GM19099 (cell line): ENCODE results near the gene POC1B.

ENCODE experiments used
- POLR2A ChIP-seq: IDR thresholded peaks from 3 replicates; pipeline ENCODE4 v1.6.1; 2011; ENCODE audit warnings: low read depth; ENCODE audit not compliant: insufficient read length; ENCODE audit errors: extremely low read depth

Gene POC1B

DNA sequence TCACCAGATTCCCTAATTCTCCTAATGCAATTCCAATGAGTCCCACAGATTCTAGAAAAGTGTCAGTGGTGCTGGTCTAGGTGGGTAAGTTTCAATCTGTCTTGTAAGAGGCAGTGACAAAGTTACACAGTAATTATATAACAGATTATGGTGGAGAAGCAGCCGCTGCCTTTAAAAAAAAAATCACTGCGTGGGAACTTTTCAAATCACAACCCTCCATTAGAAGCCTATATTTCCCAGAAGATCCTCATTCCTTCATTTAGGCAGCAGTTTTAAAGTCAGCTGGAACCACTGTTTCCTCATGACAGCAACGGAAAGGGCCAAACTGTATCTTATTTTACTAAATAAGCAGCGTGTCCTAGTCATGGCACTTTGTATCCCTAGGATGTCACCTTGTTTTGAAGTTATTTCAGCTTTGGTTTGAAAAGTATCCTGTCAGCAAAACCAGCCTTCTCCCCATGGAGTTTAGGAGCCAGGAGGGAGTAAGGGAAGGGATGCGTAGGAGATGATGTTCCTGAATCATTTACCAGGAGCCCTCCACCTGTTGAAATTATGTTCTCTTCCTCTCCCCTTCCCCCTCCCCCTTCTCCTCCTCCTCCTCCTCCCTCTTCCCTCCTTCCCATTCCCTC is 145.9 kb downstream of the POC1B start:
- TF ChIP-seq POLR2A: no peak

DNA sequence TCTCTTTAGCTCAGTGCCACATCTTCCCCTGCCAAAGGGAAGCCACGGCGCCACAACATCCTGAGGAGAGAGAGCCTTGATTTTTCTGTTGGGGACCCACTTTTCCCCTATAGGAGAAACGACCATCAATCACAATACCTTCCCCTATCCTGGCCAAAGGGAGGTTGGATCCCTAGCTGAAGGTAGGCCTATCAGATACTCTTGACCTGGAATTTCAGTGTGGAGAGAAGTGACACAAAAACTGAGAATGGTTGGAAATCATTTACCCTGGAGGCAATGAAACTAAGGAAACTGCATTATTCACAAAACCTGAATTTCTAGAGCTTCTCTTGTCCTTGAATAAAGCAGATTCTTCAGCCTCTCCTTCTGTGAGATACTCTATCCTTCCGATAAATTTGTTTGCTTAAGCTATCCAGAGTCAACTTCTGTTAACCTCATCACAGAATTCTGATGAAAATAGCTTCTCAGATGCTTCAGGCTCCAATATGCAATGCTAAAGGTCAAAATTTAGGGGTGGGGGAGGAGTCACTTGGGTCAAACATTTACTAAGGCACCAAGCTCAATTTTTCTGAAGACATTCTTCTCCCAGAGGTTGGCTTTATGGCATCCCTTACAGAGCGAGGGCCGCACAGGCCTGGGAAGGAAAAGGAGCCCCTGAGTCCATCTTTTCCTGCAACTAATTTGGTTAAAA is 146.6 kb downstream of the POC1B start:
- no peak for TF ChIP-seq POLR2A

DNA sequence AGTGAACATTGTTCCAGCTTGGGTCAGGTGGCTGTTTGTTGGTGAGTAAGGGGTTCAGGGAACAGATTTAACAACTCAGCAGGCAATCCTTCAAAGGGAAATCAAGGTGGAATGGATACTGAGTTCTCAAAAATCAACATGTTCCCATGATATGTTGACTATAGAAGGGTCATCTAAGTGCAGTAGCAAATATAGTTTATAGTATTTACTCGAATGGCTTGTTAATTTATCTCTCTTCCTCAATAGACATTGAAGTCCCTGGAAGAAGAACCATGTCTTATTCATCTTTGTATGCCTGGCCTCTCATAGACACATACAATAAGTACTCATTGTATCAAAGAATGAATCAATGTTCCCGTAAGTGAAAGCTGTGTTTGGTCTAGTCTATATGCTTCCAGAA is 149.0 kb downstream of the POC1B start:
- TF ChIP-seq POLR2A: no peak

DNA sequence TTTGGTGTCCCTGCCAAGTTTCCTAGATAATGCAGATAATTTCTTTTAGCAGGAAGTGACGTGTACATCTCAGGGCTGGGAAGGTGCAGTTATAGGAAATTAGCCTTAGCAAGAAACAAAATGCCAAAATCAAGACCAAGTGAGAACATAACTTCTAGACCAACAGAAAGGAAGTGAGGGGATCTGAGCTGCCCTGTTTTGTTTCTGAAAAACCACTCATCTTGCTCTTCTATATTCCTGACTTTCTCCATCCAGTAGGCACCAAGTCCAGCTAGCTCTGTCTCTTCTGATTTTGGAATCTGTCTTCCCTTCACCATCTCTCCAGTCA is 149.7 kb downstream of the POC1B start:
- TF ChIP-seq POLR2A: no peak

DNA sequence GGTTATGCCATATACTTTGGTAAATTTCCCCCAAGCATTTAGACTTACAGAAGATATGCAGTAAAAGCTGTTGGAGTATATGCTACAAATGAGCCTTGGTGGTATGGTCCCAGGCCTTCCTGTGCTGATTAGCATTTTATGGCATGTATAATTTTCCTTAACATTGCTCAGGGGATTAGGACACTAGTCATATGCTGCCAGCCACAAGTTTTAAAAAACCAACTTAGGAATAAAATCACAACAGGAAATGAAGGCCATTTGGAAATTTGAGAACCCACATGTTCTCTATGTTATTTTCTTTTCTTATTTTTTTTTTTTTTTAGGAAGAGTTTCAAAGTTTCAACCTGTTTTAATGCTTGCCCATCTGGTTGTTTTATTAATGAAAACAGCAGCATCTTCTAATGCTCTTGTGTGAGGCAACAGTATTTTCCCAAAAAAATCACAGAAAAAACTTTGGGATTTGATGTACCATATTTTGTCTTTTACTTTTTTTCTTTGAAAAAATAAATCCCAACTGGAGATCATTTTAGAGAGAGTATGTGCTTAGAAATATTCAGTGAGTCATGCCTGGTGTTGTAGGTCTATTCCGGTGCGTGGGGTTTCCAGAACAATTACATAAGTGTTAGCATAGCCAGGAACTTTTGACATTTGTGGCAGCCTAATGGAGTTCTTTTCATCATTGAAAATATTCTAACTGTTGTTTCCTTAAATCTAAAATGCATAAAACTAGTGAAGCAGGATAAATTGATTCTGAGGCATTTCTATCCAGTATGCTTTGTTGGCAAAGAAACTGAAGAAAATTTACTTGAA is 151.9 kb downstream of the POC1B start:
- no peak for TF ChIP-seq POLR2A

DNA sequence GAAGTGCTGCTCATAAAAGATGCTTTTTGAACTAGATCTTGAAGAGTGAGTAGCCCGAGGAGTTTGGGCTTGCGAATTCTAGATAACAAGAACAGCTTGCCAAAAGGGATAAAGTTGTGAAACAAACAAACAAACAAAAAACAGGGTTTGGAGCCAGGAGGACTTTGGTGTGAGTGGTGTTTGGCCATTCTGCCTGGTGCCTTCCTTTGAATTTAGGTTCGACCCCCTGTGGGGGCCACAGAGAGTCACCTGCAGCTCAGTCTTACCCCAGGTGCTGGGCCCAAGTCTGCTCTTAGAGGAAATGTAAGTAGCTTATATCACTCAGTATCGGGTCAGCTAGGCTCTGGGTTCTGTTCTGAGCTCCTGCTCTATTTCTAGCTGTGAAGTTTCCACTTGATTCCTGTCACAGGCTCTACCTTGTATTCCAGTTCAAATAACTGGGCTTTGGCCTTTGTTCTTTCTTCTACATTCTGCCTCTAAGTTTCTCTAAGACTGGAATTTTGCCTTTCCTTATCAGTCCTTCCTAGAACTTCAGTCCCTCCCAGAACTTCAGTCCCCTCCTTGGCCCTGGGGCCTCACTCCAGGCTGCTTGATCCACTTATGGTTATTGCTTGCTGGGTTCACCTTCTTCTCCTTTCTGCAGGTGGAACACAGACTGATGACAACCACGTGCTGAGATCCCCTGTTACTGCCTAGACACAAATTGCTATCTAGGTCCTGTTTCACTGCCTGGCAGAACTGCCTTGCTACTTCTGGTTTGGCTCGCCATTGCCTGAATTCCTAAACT is 153.1 kb downstream of the POC1B start:
- no peak for TF ChIP-seq POLR2A

DNA sequence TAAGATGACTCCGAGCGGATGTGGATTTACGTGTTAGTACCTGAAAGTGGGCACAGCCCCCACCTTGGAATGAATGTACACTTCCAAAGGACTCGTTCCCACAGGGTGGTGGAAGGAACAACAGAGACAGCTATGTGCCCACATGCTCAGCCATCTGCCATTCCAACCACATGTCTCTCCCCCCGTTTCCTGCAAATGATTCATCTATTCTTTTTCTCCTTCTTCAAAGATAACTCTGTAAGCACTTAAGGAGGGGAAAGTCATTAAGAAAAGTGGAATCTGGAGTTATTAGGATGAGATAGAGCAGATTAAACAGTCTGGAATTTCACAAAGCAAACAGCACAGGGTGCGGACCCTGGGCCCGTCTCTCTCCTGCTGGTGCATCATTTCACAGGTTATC is 155.0 kb downstream of the POC1B start:
- TF ChIP-seq POLR2A: no peak

DNA sequence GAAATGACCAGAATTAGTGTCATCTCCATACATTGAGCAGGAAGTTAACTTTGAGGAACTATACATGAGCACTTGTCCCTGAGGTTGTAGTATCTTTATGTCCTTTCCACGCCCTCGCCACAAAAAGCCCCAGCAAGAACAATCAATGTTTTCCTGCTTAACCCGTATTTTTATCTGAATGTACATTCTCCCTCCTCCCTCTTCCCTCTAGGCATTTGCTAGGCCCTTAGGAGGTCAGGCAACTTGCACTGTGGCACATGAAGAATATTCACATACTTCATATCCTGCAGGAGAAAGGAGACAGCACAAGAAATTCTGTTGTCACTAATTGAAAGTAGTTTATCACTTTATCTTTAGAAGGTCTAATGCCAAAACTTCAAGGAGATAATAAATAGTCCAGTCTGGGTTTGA is 155.4 kb downstream of the POC1B start:
- no peak for TF ChIP-seq POLR2A
